Measurements from ENCODE around the gene COL7A1.

DNA sequence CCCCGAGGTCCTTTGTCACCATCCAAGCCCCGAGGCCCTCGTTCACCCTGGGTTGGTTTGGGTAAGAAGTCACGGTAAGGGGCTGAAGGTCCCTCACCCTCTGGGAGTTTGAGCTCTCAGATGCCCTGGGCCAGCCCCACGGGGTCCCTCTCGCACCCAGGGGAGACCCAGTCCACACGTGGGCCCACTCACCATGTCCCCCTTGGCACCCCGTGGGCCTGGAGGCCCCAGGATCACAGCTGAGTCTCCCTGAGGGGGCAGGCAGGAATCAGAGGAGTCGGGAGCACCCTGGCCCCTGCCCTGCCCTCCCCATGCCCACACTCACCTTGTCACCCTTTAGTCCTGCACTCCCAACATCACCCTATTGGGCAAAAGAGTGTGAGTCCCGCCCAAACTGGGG, 25.7 kb downstream of the COL7A1 start:
- no peak for TF ChIP-seq EZH2 (IDR thresholded peaks at IDR 0.05; ENCODE audit: insufficient read depth, low read length)
- TF ChIP-seq, protein P1, sequence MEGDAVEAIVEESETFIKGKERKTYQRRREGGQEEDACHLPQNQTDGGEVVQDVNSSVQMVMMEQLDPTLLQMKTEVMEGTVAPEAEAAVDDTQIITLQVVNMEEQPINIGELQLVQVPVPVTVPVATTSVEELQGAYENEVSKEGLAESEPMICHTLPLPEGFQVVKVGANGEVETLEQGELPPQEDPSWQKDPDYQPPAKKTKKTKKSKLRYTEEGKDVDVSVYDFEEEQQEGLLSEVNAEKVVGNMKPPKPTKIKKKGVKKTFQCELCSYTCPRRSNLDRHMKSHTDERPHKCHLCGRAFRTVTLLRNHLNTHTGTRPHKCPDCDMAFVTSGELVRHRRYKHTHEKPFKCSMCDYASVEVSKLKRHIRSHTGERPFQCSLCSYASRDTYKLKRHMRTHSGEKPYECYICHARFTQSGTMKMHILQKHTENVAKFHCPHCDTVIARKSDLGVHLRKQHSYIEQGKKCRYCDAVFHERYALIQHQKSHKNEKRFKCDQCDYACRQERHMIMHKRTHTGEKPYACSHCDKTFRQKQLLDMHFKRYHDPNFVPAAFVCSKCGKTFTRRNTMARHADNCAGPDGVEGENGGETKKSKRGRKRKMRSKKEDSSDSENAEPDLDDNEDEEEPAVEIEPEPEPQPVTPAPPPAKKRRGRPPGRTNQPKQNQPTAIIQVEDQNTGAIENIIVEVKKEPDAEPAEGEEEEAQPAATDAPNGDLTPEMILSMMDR (IDR thresholded peaks at IDR 0.05; ENCODE audit: insufficient read depth, low read depth, low read length), result no peak
